Astrocyte of the cerebellum (primary cell): ENCODE data around the gene TADA2A.
A peak's percentile ranks its signal among the peaks of the same experiment; 100 is the strongest.

Source experiments
- DNase-seq: peaks from one replicate; pipeline ENCODE4 v3.0.0-alpha.2; 2011; ENCODE audit warnings: low read depth
- H3K4me3 ChIP-seq: 2 replicates; pipeline ENCODE4 v1.5.1; 2011; ENCODE audit warnings: mild to moderate bottlenecking, low read depth, low read length, moderate library complexity
- CTCF ChIP-seq: IDR thresholded peaks from 2 replicates; pipeline ENCODE4 v1.5.1; 2012; ENCODE audit warnings: low read length, low read depth, moderate library complexity, mild to moderate bottlenecking; ENCODE audit errors: missing control alignments
- in situ Hi-C: cut with HindIII; loops from 2 replicates; pipeline ENCODE4 v1.10.0; 2017; ENCODE audit warnings: low sequenced_read_pairs

Gene TADA2A

GRCh38 chr17:37517881-37518280 is 111.2 kb downstream of the TADA2A start:
- in situ Hi-C loops, result no loop called here

GRCh38 chr17:37518826-37519225 is 112.1 kb downstream of the TADA2A start:
- no peak overlapping the region for H3K4me3 ChIP-seq
- TF ChIP-seq CTCF, result no peak
- in situ Hi-C loops, result no loop called here
- DNase-seq, result no peak

More at GRCh38 chr17:37517881-37518280, 111.2 kb downstream of the TADA2A start:
- no peak overlapping the region for H3K4me3 ChIP-seq
- no peak for TF ChIP-seq CTCF
- DNase-seq, result no peak

GRCh38 chr17:37519251-37519985 is 112.7 kb downstream of the TADA2A start:
- peak; percentile 52 for DNase-seq
- in situ Hi-C loops, result no loop called here
- no peak for TF ChIP-seq CTCF
- H3K4me3 ChIP-seq, result no peak overlapping the region

GRCh38 chr17:37520174-37520573 is 113.5 kb downstream of the TADA2A start:
- H3K4me3 ChIP-seq, result no peak overlapping the region
- no peak for TF ChIP-seq CTCF
- in situ Hi-C loops, result no loop called here
- no peak for DNase-seq

GRCh38 chr17:37521821-37522220 is 115.1 kb downstream of the TADA2A start:
- DNase-seq, result no peak
- in situ Hi-C loops, result no loop called here
- TF ChIP-seq CTCF, result no peak
- H3K4me3 ChIP-seq, result no peak overlapping the region

GRCh38 chr17:37523715-37524219 is 117.1 kb downstream of the TADA2A start:
- H3K4me3 ChIP-seq, result no peak overlapping the region
- DNase-seq, result no peak
- no peak for TF ChIP-seq CTCF
- in situ Hi-C loops, result no loop called here
